DMS153 treated with DMSO at 0.1 percent for 48 hours (cell line): ENCODE measurements around the gene STARD9.
"Not testable (repeated sequence)": the region's sequence is repeated elsewhere in the genome, so short reads cannot be mapped to it uniquely, and the experiment has no call there.

Experiments used
- DNase-seq: peaks from one replicate; lab custom pipeline; 2025; ENCODE audit not compliant: unreplicated experiment; lab: John Stamatoyannopoulos, UW

Gene STARD9

DNA sequence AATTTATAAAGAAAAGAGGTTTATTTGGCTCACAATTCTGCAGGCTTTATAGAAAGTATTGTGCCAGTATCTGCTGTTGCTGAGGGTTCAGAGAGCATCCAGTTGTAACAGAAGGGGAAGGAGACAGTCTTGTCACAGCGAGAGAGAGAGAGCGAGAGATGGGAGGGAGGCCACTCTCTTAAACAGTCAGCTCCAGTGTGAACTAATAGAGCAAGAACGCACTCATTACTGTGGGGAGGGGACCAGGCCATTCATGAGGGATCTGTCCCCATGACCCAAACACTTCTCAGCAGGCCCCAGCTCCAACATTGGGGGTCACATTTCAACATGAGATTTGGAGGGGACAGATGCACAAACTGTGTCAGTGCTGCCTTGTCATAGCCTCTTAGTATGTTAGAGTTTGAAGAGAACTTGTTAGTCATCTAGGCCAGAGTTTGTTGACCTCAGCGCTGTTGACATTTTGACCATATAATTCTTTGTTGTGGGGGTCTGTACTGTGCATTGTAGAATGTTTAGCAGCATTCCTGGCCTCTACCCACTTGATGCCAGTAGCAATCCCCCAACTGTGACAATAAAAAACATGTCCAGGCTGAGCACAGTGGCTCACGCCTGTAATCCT lies 15.3 kb downstream of the STARD9 start:
- no peak for DNase-seq

DNA sequence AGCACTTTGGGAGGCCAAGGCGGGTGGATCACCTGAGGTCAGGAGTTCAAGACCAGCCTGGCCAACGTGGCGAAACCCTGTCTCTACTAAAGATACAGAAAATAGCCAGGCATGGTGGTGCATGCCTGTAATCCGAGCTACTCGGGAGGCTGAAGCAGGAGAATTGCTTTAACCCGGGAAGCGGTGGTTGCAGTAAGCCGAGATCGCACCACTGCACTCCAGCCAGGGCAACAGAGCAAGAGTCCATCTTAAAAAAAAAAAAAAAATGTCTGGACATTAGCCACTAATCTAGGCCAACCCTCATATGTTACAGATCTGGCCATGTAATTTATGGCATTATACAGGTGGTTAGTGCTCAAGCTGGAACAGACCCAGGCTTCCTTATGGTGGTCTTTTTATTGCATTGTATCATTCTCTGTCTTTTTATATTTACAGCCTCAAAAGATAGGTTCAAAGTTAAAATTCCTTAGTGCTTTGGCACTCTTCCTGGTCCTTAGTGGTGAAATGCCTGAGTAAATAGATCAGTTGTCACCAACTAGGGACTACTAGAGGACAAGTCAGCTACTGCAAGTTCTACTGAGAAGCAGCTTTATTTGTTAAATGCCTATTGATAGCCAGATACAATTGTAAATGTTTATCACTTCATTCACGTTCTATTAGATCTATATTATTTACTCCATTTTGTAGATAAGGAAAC lies 16.0 kb downstream of the STARD9 start:
- DNase-seq = no peak

DNA sequence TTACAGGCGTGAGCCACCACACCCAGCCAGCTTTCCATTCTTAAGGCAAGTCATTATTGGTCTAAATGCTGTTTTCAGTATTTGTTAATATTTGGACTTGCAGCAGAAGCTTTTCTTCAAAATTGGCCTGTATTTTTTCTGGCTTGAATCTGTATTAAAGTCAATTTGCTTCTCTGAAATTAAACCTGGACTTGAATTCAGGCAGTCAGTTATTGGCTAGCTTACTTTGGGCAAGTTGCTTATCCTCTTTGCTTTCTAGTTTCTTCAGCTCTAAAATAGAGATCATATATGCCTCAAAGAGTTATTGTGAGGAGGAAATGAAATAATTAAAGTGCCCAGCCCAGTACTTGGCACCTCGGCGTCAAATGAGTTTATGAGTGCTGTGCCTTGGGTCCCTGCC lies 17.3 kb downstream of the STARD9 start:
- no peak for DNase-seq

DNA sequence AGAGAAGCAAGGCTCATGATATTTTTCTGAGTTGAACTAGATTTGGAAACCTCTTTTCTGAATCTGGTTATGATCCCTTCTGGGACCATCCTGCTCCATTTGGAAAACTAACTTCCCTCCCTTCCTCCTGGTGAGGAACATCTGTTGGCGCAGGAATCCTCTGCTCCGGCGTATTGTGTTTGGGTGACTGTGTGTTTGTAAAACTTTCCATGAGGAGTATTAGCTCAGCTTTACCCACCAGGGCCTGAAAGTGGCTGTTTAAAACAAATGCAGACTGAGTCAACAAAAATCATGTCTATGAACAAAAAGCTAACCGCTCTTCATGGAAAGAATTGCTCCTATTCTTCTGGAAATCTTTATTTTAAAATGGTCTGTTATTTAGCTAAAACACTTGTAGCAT lies 17.7 kb downstream of the STARD9 start:
- no peak for DNase-seq

DNA sequence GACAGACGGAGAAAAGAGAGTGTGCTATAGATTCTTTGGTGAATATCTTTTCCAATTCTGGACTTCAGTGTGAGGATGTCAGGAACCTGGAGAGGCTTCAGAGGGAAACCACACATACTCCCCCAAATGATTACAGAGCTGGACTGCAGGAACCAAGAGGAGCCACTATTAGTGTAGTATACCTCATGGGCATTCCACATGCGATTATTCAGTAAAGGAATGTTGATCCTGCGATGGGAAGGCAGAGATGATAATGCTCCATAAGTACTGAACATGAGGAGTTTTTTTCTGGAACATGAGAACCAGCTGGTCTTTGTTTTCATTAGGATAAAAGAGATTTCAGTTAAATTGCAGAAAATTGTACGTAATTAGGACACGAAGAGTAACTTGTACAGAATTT lies 18.7 kb downstream of the STARD9 start:
- no peak for DNase-seq

DNA sequence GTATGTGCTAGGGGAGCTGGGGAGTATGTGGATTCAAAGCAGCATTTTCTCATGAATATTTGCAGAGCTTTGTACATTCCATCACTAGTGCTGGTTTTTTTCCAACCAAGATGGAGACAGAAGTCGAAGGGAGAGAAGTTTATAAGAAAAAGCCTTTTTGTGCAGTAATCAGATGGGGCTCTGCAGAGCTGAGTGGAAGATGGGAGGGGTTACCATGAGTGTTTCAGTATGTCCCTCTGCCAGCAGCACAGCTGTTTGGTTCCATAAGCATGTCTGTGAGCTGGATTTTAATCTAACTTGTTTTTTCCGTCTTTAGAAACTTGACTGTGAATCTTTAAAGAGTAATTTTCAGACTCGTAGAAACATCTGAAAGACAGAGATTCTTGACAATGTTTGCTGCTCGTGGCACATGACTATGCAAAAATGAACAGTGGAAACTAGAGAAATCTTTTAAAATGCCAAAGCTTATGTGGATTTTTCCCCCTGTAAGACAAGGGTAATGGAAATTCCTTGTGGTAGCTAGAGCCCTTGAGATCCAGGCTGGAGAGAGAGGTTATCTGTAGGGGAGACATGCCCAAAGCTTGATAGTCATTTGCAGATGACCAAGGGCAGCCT lies 20.3 kb downstream of the STARD9 start:
- no peak for DNase-seq

DNA sequence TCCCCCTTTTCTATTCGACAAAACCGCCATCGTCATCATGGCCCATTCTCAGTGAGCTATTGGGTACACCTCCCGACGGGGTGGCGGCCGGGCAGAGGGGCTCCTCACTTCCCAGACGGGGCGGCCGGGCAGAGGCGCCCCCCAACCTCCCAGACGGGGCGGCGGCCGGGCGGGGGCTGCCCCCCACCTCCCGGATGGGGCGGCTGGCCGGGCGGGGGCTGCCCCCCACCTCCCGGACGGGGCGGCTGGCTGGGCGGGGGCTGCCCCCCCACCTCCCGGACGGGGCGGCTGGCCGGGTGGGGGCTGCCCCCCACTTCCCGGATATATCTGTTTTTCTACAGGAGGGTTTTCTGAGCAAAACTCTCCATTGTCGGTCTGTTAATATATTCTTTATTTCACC lies 25.9 kb downstream of the STARD9 start:
- DNase-seq = not testable (repeated sequence)

DNA sequence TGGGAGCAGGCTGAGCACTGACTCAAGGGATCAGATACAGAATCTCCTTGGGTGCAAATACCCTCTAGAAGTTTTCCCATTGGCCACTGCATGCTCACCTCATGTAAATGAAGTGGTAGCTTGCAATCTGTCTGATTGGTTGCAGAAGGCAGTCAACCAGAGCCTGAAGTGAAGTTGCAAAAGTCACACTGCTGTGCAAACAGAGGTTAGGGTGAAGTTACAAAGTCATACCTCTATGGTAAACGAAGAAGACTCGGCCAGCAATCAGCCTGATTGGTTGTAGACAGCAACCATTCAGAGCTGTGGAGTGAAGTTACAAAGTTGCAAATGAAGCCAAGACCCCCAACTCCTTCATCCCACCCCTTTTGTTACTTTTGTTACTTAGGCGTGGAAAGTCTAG lies 27.1 kb downstream of the STARD9 start:
- DNase-seq = no peak

DNA sequence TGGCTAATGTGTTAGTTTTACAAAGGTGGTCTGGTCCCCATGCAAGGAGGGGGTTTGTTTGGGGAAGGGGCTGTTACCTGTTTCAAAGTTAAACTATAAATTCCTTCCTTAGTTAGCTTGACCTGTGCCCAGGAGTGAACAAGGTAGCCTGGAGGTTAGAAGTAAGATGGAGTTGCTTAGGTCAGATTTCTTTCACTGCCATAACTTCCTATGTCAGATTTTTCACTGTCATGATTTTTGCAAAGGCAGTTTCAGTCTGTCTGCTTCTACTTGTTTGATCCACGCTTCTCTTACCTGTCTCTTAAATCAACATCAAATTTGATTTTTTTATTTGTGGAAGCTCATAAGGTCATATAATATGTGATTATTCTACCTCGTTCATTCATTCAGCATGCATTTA lies 28.6 kb downstream of the STARD9 start:
- DNase-seq = no peak

DNA sequence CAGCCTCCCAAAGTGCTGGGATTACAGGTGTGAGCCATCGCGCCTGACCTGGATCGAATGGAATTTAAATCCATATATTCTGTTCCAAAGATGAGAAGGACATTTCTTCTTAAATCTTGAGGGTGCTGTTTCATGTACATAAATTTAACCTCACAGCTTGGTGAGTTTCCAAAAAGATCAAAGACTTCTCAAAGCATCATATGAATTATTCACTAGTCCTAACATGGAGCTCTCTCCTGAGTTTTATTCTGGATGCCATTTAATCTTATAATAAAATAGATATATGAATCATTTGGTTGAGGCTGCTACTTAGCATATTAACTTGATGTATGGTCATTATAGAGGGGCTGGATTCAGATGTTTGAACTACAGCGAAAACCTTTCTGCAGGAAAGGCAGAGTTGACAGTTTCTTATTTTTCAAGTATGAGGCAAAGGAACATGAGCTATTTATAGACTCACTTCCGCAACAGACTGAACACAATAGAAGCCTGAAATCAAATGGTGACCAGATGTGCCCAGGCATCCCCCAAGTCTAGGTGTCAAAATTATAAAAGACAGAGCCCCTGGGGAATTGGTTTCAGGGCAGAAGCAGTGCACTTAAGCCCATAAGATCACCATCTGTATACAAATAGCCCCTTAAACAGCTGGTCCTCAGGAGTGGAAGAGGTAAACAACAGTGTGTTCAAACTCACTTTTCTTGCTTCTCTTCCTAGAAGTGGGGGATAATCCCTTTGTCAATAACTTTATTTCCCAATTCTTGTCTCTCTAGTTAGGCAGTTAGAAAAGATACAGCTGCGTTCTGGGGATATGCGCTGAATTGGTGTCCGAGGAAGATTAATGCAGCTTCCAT lies 29.7 kb downstream of the STARD9 start:
- no peak for DNase-seq

DNA sequence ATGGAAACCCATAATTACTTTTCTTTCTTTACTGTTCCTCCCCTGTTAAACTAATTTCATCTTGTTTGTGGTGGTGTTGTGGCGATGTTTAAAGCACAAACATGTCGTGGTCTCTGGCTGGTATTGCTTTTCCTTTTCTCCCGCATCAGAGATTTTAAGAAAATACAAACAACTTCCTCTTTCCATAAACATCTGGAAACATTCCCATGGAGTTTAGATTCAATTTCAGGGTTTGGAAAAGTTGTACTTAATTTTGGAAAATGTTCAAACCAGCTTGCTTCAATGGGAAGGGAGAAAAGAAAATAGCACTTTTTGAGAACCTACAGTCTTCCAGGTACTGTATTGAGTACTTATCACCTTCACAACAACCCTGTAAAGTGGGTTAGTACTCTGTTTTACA lies 30.4 kb downstream of the STARD9 start:
- no peak for DNase-seq

DNA sequence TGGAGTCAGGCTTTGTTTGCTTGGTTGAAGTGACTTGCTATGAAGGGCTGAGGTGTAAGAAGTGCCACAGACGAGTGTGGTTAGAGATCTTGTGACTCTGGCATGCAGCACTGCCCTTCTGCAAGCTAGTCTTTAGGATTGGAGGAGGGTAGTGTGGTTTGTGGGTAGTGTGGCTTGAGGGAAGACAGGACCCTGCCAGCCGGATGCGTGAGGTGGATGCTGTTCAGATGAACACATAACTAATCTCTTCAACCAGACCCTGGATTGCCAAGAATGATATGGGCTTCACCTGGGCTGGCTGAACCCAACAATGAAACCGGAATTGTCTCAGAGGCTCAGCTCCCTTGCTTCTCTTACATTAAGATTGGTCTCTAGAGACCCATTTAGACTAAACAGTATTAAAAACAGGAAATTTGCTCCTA lies 32.7 kb downstream of the STARD9 start:
- no peak for DNase-seq

DNA sequence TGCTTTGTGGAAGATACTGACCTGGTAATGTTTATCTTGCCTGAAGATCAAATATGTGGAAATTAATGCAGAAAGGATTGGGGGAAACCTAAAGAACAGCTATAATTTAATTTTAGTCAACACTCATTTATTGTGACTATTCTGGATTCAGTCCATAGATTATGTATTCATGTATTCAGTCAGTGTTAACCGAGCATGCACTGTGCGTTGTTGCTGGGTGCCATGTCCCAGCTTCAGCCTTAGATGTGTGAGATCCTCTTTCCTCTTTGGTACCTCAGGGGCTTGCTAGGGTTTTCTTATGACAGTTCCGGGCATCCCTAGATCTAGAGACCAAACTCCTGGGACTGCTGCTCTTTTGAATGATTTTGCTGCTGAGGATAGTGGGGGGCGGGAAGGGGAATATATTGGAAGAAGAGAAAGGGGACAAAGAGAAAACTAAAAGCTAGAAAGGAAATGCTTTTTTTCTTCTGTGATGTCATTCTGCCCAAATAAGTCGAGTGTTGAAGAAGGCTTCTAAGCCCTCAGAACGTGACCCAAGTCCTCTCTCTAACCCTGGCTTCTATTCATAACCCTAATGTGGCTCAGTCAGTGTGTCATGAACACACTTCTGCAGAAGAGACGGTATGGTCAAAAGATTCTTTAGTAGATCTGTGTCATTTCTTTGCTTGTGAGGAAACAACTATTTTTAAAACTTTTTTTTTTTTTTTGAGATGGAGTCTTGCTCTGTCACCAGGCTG lies 33.5 kb downstream of the STARD9 start:
- no peak for DNase-seq

DNA sequence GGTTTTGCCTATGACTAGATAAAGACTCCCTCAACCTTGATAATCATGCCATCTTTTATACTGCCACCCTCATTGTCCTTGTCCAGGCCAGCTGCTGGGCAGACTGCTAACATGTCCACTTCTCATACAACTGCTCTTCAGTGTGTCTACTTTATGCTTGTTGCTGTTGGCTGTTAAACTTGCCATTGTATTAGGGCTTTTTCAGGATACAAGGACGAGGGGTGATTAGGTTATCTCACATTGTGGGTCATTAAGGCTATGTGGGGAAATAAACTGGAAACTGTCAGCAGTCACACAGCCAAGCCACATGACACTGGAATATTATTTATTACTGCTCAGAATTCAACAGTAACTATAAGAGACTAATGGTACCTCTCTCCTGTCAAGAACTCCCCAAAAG lies 36.1 kb downstream of the STARD9 start:
- DNase-seq = no peak

DNA sequence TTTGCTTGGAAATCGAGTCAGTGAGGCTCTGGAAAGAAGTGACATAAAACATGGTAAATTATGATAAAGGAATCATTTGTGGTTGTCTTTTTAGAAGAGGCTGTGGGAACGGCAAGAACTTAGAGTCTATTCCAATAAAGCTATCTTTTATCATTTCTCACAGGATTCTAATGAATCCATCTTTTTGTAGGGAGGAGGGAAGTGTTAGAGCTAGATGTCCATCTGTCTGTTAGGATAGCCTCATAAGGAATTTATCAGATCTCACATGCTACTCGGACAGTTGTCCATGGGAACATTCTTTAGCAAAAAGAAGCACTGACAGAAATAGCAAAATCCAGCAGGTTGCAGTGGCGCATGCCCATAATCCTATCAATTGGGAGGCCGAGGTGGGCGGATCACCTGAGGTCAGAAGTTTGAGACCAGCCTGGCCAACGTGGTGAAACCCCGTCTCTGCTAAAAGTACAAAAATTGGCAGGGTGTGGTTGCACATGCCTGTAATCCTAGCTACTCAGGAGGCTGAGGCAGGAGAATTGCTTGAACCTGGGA lies 37.0 kb downstream of the STARD9 start:
- no peak for DNase-seq

DNA sequence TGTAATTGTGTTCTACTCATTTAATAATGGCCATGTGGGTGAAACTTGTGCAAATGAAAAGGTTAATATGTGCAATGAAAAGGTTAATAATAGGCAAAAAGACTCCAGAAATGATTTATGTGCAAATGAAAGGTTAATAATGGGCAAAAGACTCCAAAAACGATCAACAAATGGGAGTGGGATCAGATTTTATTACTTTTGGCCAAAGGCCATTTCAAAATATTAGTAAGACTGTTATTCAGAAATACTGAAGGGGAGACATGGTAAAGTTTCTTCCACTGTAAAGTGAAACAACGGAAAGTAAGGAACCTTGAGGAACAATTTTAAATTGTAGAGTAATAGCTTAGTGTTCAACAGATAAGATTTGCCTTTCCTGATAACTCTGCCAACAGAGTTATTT lies 40.7 kb downstream of the STARD9 start:
- no peak for DNase-seq

DNA sequence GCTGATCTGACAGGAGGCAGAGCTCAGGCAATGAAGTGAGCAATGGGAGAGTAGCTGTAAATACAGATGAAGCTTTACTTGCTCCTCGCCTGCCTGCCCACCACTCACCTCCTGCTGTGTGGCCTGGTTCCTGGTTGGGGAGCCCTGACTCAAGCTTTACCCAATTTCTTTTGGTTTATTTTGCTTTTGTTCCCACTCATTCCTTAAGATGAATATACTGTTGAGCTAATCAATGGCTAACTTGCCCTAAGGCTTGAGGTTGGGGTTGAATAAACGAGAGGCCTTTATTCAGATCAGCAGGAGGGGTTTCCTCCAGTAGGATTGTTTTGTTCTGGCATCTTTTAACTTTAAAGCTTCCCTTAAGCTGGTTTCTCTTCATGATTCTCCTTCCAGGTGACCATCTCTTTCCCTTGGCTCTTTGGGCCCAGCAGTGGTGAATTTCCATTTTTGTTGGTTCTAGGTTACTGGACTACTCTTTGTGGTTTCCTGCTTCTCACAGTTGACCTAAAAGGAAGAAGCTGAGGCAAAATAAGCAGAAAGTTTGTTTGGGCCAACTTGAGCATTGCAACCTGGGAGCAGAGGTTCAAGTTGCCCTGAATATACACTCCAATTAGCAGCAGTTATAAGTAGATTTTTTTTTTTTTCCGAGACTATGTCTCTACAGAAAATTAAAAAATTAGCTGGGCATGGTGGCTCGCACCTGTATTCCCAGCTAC lies 44.4 kb downstream of the STARD9 start:
- no peak for DNase-seq

DNA sequence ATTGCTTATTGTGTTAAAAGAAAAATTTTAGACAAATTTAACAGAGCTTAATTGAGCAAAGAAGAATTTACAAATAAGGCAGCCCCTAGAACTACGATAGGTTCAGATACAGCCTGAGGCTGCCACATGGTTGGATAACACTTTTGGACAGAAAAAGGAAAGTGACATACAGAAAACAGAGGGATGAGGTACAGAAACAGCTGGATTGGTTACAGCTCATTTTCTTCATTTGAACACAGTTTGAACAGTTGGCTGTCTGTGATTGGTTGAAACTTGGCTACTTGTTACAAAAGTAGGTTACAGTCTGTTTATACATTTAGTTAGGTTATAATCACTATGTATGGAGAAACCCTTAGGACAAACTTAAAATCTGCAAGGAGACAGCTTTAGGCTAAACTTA lies 46.0 kb downstream of the STARD9 start:
- no peak for DNase-seq

DNA sequence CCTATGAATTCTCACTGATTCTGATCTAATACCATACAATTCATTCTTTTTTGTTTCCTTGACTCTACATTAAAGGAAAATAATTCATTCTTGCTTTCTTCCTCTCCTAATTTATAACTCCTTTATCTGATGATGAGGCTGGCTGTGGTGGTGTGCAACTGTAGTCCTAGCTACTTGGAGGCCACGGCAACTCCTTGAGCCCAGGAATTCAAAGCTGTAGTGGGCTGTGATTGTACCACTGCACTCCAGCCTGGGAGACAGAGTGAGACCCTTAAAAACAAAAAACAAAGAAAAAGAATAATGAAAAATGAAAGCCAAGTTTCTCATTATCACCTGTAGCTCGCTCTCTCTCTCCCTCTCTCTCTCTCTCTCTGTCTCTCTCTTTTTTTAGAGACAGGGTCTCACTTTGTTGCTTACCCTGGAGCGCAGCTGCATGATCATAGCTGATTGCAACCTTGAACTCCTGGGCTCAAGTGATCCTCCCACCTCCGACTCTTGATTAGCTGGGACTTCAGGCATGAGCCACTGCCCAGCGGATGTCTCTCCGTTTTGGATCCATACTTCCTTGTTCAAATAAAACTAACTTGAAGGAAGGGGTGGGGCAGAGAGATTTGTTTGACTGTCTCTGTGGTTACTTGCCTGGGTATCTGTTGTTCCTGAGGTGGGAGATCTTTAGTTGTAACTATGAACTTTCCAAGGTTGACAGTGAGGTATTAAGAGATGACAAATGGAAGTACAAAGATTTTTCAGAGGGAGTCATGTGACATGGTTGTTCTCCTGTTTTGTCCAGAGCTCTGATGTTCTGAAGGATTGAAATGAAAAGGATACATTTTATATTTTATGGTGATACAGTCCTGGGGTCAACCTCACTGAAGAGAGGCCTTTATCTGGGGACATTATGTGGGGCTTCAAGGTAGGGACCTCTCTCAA lies 46.9 kb downstream of the STARD9 start:
- DNase-seq = no peak
